DOHH2 (cell line): ENCODE measurements around the gene SLC4A1.

Experiments
- H3F3A ChIP-seq: fragments of 200-600 bp; sonication (generic), shearing (Covaris generic); 2 replicates; pipeline ENCODE4 v1.6.0; 2016; ENCODE audit warnings: antibody characterized with exemption, mild to moderate bottlenecking; ENCODE audit not compliant: control insufficient read depth, insufficient read depth
- H3K27ac ChIP-seq: fragments of 200-600 bp; sonication (generic); 2 replicates; pipeline ENCODE4 v1.5.1; 2014; ENCODE audit warnings: low read depth, mild to moderate bottlenecking, low read length, moderate library complexity
- H3K27me3 ChIP-seq: fragments of 200-600 bp; sonication (generic); 2 replicates; pipeline ENCODE4 v1.6.1; 2014; ENCODE audit warnings: mild to moderate bottlenecking, low read length, mixed read lengths; ENCODE audit not compliant: control insufficient read depth
- H3K36me3 ChIP-seq: fragments of 200-600 bp; sonication (generic); 2 replicates; pipeline ENCODE4 v1.6.1; 2014; ENCODE audit warnings: mild to moderate bottlenecking, low read length, moderate library complexity, mixed read lengths; ENCODE audit not compliant: control insufficient read depth
- H3K4me1 ChIP-seq: fragments of 200-600 bp; sonication (generic); 2 replicates; pipeline ENCODE4 v1.6.1; 2014; ENCODE audit warnings: mild to moderate bottlenecking, low read length, mixed read lengths; ENCODE audit not compliant: control insufficient read depth
- H3K4me2 ChIP-seq: fragments of 200-600 bp; sonication (generic); 2 replicates; pipeline ENCODE4 v1.6.0; 2014; ENCODE audit warnings: mild to moderate bottlenecking, low read length, moderate library complexity
- H3K4me3 ChIP-seq: fragments of 200-600 bp; sonication (generic); 2 replicates; pipeline ENCODE4 v1.5.1; 2014; ENCODE audit warnings: mild to moderate bottlenecking, low read length, mixed read lengths
- H3K79me2 ChIP-seq: fragments of 200-600 bp; sonication (generic); 2 replicates; pipeline ENCODE4 v1.6.1; 2014; ENCODE audit warnings: mild to moderate bottlenecking, low read length, mixed read lengths; ENCODE audit not compliant: control insufficient read depth
- H3K9me2 ChIP-seq: fragments of 200-600 bp; sonication (generic); replicated peaks from 2 replicates; pipeline ENCODE4 v1.6.1; 2014; ENCODE audit warnings: mild to moderate bottlenecking, low read length, mixed read lengths; ENCODE audit not compliant: control insufficient read depth
- H3K9me3 ChIP-seq: fragments of 200-600 bp; sonication (generic); 2 replicates; pipeline ENCODE4 v1.6.1; 2014; ENCODE audit warnings: antibody characterized with exemption, low read length, mixed read lengths; ENCODE audit not compliant: control insufficient read depth, insufficient read depth
- H4K20me1 ChIP-seq: fragments of 200-600 bp; sonication (generic); 2 replicates; pipeline ENCODE4 v1.6.0; 2014; ENCODE audit warnings: low read depth, mild to moderate bottlenecking, antibody characterized with exemption, low read length, moderate library complexity; ENCODE audit not compliant: control insufficient read depth, insufficient read depth
- EZH2phosphoT487 ChIP-seq: fragments of 200-600 bp; sonication (generic); IDR thresholded peaks from 2 replicates; pipeline ENCODE4 v1.6.1; 2017; ENCODE audit warnings: borderline replicate concordance, mild to moderate bottlenecking, antibody characterized with exemption, low read length, moderate library complexity, mixed read lengths
- TF ChIP-seq, protein P1 (sequence below): fragments of 200-600 bp; sonication (generic); IDR thresholded peaks from one replicate; pipeline ENCODE4 v1.5.1; 2014; ENCODE audit warnings: antibody characterized with exemption, mild to moderate bottlenecking, low read depth, low read length; ENCODE audit not compliant: poor library complexity, severe bottlenecking

The SLC4A1 gene

DNA sequence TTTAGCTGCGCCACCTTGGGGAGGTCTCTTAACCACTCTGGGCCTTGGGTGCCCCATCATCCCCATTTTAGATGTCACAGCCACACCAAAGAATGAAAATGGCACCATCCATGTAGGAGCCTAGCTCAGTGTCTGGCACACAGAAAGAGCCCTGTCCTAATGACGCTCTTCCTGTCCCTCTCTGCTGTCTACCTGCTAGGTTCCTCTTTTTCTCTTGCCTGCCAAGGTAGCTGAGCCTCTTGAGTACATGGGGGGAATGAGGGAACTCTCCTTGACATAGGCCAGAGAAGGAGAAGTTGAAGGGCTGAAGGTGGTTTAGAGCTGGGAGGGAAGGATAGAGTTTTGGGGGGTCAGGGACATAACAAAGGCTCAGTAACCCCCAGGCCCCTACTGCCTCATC lies 42.3 kb upstream of the SLC4A1 start:
- no peaks in the 10 kb centered on the region; the same call in 1 of the 2 replicates for H4K20me1 ChIP-seq
- TF ChIP-seq, protein P1, sequence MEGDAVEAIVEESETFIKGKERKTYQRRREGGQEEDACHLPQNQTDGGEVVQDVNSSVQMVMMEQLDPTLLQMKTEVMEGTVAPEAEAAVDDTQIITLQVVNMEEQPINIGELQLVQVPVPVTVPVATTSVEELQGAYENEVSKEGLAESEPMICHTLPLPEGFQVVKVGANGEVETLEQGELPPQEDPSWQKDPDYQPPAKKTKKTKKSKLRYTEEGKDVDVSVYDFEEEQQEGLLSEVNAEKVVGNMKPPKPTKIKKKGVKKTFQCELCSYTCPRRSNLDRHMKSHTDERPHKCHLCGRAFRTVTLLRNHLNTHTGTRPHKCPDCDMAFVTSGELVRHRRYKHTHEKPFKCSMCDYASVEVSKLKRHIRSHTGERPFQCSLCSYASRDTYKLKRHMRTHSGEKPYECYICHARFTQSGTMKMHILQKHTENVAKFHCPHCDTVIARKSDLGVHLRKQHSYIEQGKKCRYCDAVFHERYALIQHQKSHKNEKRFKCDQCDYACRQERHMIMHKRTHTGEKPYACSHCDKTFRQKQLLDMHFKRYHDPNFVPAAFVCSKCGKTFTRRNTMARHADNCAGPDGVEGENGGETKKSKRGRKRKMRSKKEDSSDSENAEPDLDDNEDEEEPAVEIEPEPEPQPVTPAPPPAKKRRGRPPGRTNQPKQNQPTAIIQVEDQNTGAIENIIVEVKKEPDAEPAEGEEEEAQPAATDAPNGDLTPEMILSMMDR: no peak
- TF ChIP-seq EZH2phosphoT487: no peak

GRCh38 chr17:44309472-44309871 lies 41.5 kb upstream of the SLC4A1 start:
- Histone ChIP-seq H3K4me2 (no peak overlapping the region), H3K79me2 (no peaks in the 10 kb centered on the region), H4K20me1 (no peaks in the 10 kb centered on the region; the same call in 1 of the 2 replicates), H3K9me2 (no peaks in the 10 kb centered on the region), H3K9me3 (no peaks in the 10 kb centered on the region), H3K27ac (no peak overlapping the region), H3K36me3 (no peaks in the 10 kb centered on the region), H3K27me3 (peaks cover 16% of the 10 kb centered on the region), H3K4me1 (peaks cover 27% of the 10 kb centered on the region), H3K4me3 (no peak overlapping the region), H3F3A (no peaks in the 10 kb centered on the region)
- no peak for TF ChIP-seq EZH2phosphoT487
- TF ChIP-seq, protein P1: no peak

More for the DNA sequence above, 42.3 kb upstream of the SLC4A1 start:
- Histone ChIP-seq H3K4me3 (no peak overlapping the region), H3K27ac (no peak overlapping the region), H3F3A (no peaks in the 10 kb centered on the region), H3K9me3 (no peaks in the 10 kb centered on the region), H3K27me3 (peaks cover 21% of the 10 kb centered on the region), H3K79me2 (no peaks in the 10 kb centered on the region), H3K4me1 (peaks cover 31% of the 10 kb centered on the region), H3K9me2 (no peaks in the 10 kb centered on the region), H3K36me3 (no peaks in the 10 kb centered on the region), H3K4me2 (no peak overlapping the region)

DNA sequence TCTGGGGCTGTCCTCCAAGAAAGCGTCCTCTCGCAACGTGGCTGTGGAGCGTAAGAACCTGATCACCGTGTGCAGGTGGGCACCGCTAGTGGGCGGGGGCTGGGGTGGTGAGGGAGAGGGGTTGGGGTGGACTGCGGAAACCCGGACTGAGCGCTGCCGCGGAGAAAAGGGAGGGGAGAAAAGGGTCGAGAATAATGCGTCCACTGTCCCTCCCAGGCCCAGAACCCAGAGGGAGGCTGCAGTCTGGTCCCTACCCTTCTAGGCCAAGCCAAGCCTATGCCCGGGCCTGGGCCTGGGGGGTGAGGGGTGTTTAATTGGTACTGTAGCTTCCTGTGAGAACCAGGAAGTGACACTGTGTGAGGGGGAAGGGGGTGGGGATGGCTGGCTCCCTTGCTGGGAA lies 40.9 kb upstream of the SLC4A1 start:
- H3K36me3 ChIP-seq: no peaks in the 10 kb centered on the region
- peaks cover 10% of the 10 kb centered on the region for H3K27me3 ChIP-seq
- H3K27ac ChIP-seq: no peak overlapping the region
- no peaks in the 10 kb centered on the region for H3K9me3 ChIP-seq
- H3K4me3 ChIP-seq: peak overlapping the region; percentile 24; the same call in 1 of the 2 replicates
- H4K20me1 ChIP-seq: no peaks in the 10 kb centered on the region; the same call in 1 of the 2 replicates
- peaks cover 28% of the 10 kb centered on the region for H3K4me1 ChIP-seq
- TF ChIP-seq, protein P1: no peak
- no peak for TF ChIP-seq EZH2phosphoT487
- peak overlapping the region; percentile 47 for H3K4me2 ChIP-seq
- H3F3A ChIP-seq: no peaks in the 10 kb centered on the region
- H3K79me2 ChIP-seq: no peaks in the 10 kb centered on the region
- H3K9me2 ChIP-seq: no peaks in the 10 kb centered on the region
